NCI-H226 (cell line): Measurements from ENCODE around the gene CSF2RB.

Experiments
- DNase-seq: peaks from one replicate; pipeline ENCODE4 v3.0.0-alpha.2; 2015

The CSF2RB gene

GRCh38 chr22:36892292-36892691 is 21.1 kb upstream of the CSF2RB start:
- peak; percentile 48 for DNase-seq

- no peak for DNase-seq
These were observed 20.2 kb upstream of the CSF2RB start for GRCh38 chr22:36893262-36893661.

GRCh38 chr22:36894266-36894665 is 19.2 kb upstream of the CSF2RB start:
- DNase-seq = no peak

- no peak for DNase-seq
These were observed 15.8 kb upstream of the CSF2RB start for GRCh38 chr22:36897611-36898010.

- no peak for DNase-seq
These were observed 14.7 kb upstream of the CSF2RB start for GRCh38 chr22:36898690-36899089.

GRCh38 chr22:36899498-36899897 is 13.9 kb upstream of the CSF2RB start:
- DNase-seq = no peak

- DNase-seq = no peak
These were observed 13.2 kb upstream of the CSF2RB start for GRCh38 chr22:36900225-36900624.

- DNase-seq = no peak
These were observed 12.5 kb upstream of the CSF2RB start for GRCh38 chr22:36900880-36901279.

- DNase-seq = no peak
These were observed 11.9 kb upstream of the CSF2RB start for GRCh38 chr22:36901411-36902142.

- DNase-seq = no peak
These were observed 11.1 kb upstream of the CSF2RB start for GRCh38 chr22:36902143-36902926.

- no peak for DNase-seq
These were observed 9.1 kb upstream of the CSF2RB start for GRCh38 chr22:36904260-36904880.

GRCh38 chr22:36907253-36908195 is 5.9 kb upstream of the CSF2RB start:
- DNase-seq = no peak

- DNase-seq = no peak
These were observed 3.0 kb upstream of the CSF2RB start for GRCh38 chr22:36910461-36910860.

- DNase-seq = peak; percentile 58
These were observed 1.4 kb upstream of the CSF2RB start for GRCh38 chr22:36911887-36912661.

- no peak for DNase-seq
These were observed 568 bp upstream of the CSF2RB start for GRCh38 chr22:36912694-36913426.

GRCh38 chr22:36914390-36914752 is 943 bp downstream of the CSF2RB start:
- DNase-seq = no peak

- no peak for DNase-seq
These were observed 2.6 kb downstream of the CSF2RB start for GRCh38 chr22:36916034-36916433.

GRCh38 chr22:36918586-36919284 is 5.3 kb downstream of the CSF2RB start:
- no peak for DNase-seq

- DNase-seq = no peak
These were observed 8.1 kb downstream of the CSF2RB start for GRCh38 chr22:36921309-36922104.

GRCh38 chr22:36922105-36922608 is 8.7 kb downstream of the CSF2RB start:
- peak; percentile 65 for DNase-seq
